ENCODE data around the gene NINL. TPM values are rescaled to one million over a fixed set of nuclear protein-coding genes. Genes with fewer than 3 reads are reported as not detected.

NINL gene
- total and polyA plus RNA-seq, 10 donors, result 3.1 to 16.1 (median 8.1) TPM

GRCh38 chr20:25499855-25500434, 85.4 kb downstream of the NINL start:
- TF ChIP-seq POLR2A (IDR thresholded peaks at IDR 0.05) (no peak), POLR2AphosphoS5 (IDR thresholded peaks at IDR 0.05) (no peak), CTCF (IDR thresholded peaks at IDR 0.05 in 8 of 11, conservative IDR thresholded peaks at IDR 0.05 in 3 of 11) (no peak)
- Histone ChIP-seq H3K27me3 (replicated peaks in 1 of 7) (no peaks in the 10 kb centered on the region), H3K27ac (no peak overlapping the region), H3K9me3 (no peaks in the 10 kb centered on the region), H3K4me3 (no peak overlapping the region), H3K4me1 (no peaks in the 10 kb centered on the region), H3K36me3 (peaks cover 0 to 33% (median 5%) of the 10 kb centered on the region in 6 donors)
- intact Hi-C loops (cut with DNase I; ENCODE audit: low total_unique reads), result no loop called here
- 84 to 92% (median 87%) methylated on average over 7 to 8 of the region's 8 CpGs for WGBS, 5 donors
- no peak for DNase-seq

GRCh38 chr20:25499031-25499430, 86.3 kb downstream of the NINL start:
- H3K27me3 ChIP-seq (replicated peaks in 1 of 7), result no peaks in the 10 kb centered on the region
- TF ChIP-seq POLR2A (IDR thresholded peaks at IDR 0.05) (no peak), POLR2AphosphoS5 (IDR thresholded peaks at IDR 0.05) (no peak), CTCF (IDR thresholded peaks at IDR 0.05 in 8 of 11, conservative IDR thresholded peaks at IDR 0.05 in 3 of 11) (no peak)
- no peak overlapping the region for H3K27ac ChIP-seq
- no peak overlapping the region for H3K4me3 ChIP-seq
- intact Hi-C loops (cut with DNase I; ENCODE audit: low total_unique reads), result no loop called here
- H3K4me1 ChIP-seq, result no peaks in the 10 kb centered on the region
- H3K36me3 ChIP-seq, result peaks cover 0 to 24% (median 2%) of the 10 kb centered on the region in 6 donors
- 87 to 92% (median 89%) methylated on average over 12 to 13 of the region's 13 CpGs for WGBS, 5 donors
- DNase-seq, result no peak
- H3K9me3 ChIP-seq, result no peaks in the 10 kb centered on the region

GRCh38 chr20:25498280-25498606, 87.1 kb downstream of the NINL start:
- H3K4me1 ChIP-seq, result no peaks in the 10 kb centered on the region
- H3K4me3 ChIP-seq, result no peak overlapping the region
- DNase-seq, result no peak
- intact Hi-C loops (cut with DNase I; ENCODE audit: low total_unique reads), result no loop called here
- H3K27me3 ChIP-seq (replicated peaks in 1 of 7), result no peaks in the 10 kb centered on the region
- H3K27ac ChIP-seq, result no peak overlapping the region
- peaks cover 0 to 17% (median 0%) of the 10 kb centered on the region in 6 donors for H3K36me3 ChIP-seq
- 75 to 92% (median 86%) methylated on average over 4 to 6 of the region's 6 CpGs for WGBS, 5 donors
- TF ChIP-seq POLR2AphosphoS5 (IDR thresholded peaks at IDR 0.05) (no peak), CTCF (IDR thresholded peaks at IDR 0.05 in 8 of 11, conservative IDR thresholded peaks at IDR 0.05 in 3 of 11) (no peak), POLR2A (IDR thresholded peaks at IDR 0.05) (no peak)
- no peaks in the 10 kb centered on the region for H3K9me3 ChIP-seq

GRCh38 chr20:25497586-25498279, 87.6 kb downstream of the NINL start:
- H3K9me3 ChIP-seq, result no peaks in the 10 kb centered on the region
- H3K36me3 ChIP-seq, result peaks cover 0 to 13% (median 0%) of the 10 kb centered on the region in 6 donors
- intact Hi-C loops (cut with DNase I; ENCODE audit: low total_unique reads), result no loop called here
- no peaks in the 10 kb centered on the region for H3K27me3 ChIP-seq (replicated peaks in 1 of 7)
- TF ChIP-seq POLR2AphosphoS5 (IDR thresholded peaks at IDR 0.05), result no peak
- no peak for TF ChIP-seq CTCF (IDR thresholded peaks at IDR 0.05 in 8 of 11, conservative IDR thresholded peaks at IDR 0.05 in 3 of 11)
- no peak for TF ChIP-seq POLR2A (IDR thresholded peaks at IDR 0.05)
- H3K4me1 ChIP-seq, result no peaks in the 10 kb centered on the region
- WGBS, 5 donors, result 82 to 87% (median 86%) methylated on average over 21 to 22 of the region's 22 CpGs
- H3K27ac ChIP-seq, result no peak overlapping the region
- H3K4me3 ChIP-seq, result no peak overlapping the region
- no peak for DNase-seq

All from spleen (tissue), 11 donors.